Myometrial cell (primary cell): ENCODE results near the gene GCG. TPM values are rescaled to one million over a fixed set of nuclear protein-coding genes. Genes with fewer than 3 reads are reported as not detected.

ENCODE experiments used
- total RNA-seq: library from RNA; depleted of rRNA; stranded (reverse); fragments of >200 nt; gene quantifications from 2 replicates; pipeline ENCODE4 v1.2.3, GENCODE V29; 2015

The GCG gene
- total RNA-seq, result not detected in 2 replicates

GRCh38 chr2:162152147-162152546 is at the start of gene GCG:
GCG (minus strand) TSS chr2:162152247; CDS start chr2:162149178, 3,069 bp downstream.

Other genes with a start within 250 kb of the GCG start
- gene DPP4, start 78.0 kb downstream of the GCG start, total RNA-seq, result 23.9 and 26.9 TPM in 2 replicates
- gene FAP, start 91.2 kb upstream of the GCG start, total RNA-seq, result 72.6 and 84.9 TPM in 2 replicates
- gene IFIH1, start 166.4 kb upstream of the GCG start, total RNA-seq, result 2.9 and 5.7 TPM in 2 replicates
- gene GCA, start 191.9 kb upstream of the GCG start, total RNA-seq, result 3.7 and 8.9 TPM in 2 replicates